HepG2 (cell line): ENCODE results near the gene CCDC117. TPM values are rescaled to one million over a fixed set of nuclear protein-coding genes. Genes with fewer than 3 reads are reported as not detected.

Source experiments
- AGO2 ChIP-seq: fragments of 200-400 bp; formaldehyde crosslinking; optimal IDR thresholded peaks from 2 replicates; pipeline ENCODE3; 2017; ENCODE audit warnings: mild to moderate bottlenecking, low read depth, low read length, moderate library complexity
- ATF1 ChIP-seq: IDR thresholded peaks from 2 replicates; pipeline ENCODE4 v1.6.1; 2016; ENCODE audit warnings: mild to moderate bottlenecking, control low read depth
- BORCS8-MEF2B ChIP-seq: sonication (generic); formaldehyde crosslinking; IDR thresholded peaks from 2 replicates; pipeline ENCODE4 v1.8.0; 2022; ENCODE audit warnings: mild to moderate bottlenecking, missing genetic modification reagents
- CC2D1A ChIP-seq: sonication (generic); formaldehyde crosslinking; IDR thresholded peaks from 2 replicates; pipeline ENCODE4 v1.8.1; 2023; ENCODE audit warnings: mild to moderate bottlenecking, missing genetic modification reagents
- FOXO1 ChIP-seq: sonication (generic); formaldehyde crosslinking; IDR thresholded peaks from 2 replicates; pipeline ENCODE4 v1.4.0; 2020; ENCODE audit warnings: missing genetic modification reagents
- GABPB1 ChIP-seq: IDR thresholded peaks from 2 replicates; pipeline ENCODE4 v1.6.1; 2016; ENCODE audit warnings: mild to moderate bottlenecking, missing genetic modification reagents, moderate library complexity, missing compliant biosample characterization
- HNRNPLL ChIP-seq: fragments of 200-400 bp; formaldehyde crosslinking; IDR thresholded peaks from 2 replicates; pipeline ENCODE4 v1.6.1; 2017; ENCODE audit warnings: mild to moderate bottlenecking, low read depth, low read length; ENCODE audit not compliant: poor library complexity, severe bottlenecking
- KMT2A ChIP-seq: sonication (generic); formaldehyde crosslinking; IDR thresholded peaks from 2 replicates; pipeline ENCODE4 v1.4.0; 2020; ENCODE audit warnings: missing genetic modification reagents
- MXI1 ChIP-seq: IDR thresholded peaks from 3 replicates; pipeline ENCODE4 v1.6.1; 2012; ENCODE audit warnings: low read depth, low read length, inconsistent platforms, borderline replicate concordance
- NCOR1 ChIP-seq: fragments of 200-600 bp; sonication (generic); IDR thresholded peaks from 2 replicates; pipeline ENCODE4 v1.7.0; 2017; ENCODE audit warnings: antibody characterized with exemption, low read length, borderline replicate concordance
- NFIC ChIP-seq: IDR thresholded peaks from 2 replicates; pipeline ENCODE4 v1.6.1; 2012; ENCODE audit warnings: mild to moderate bottlenecking, low read length, inconsistent platforms
- NR2F2 ChIP-seq: IDR thresholded peaks from 2 replicates; pipeline ENCODE4 v1.6.1; 2012; ENCODE audit warnings: low read depth, inconsistent platforms, borderline replicate concordance
- RARA ChIP-seq: IDR thresholded peaks from 2 replicates; pipeline ENCODE4 v1.6.1; 2016; ENCODE audit warnings: missing genetic modification reagents, missing compliant biosample characterization
- RBAK ChIP-seq: sonication (generic); formaldehyde crosslinking; IDR thresholded peaks from 2 replicates; pipeline ENCODE4 v1.5.1; 2020; ENCODE audit warnings: mild to moderate bottlenecking, missing genetic modification reagents
- RELA ChIP-seq: sonication (generic); formaldehyde crosslinking; IDR thresholded peaks from 2 replicates; pipeline ENCODE4 v1.4.0; 2020; ENCODE audit warnings: missing genetic modification reagents
- SOX5 ChIP-seq: IDR thresholded peaks from 2 replicates; pipeline ENCODE4 v1.6.1; 2016; ENCODE audit warnings: borderline replicate concordance
- TBP ChIP-seq: sonication (generic); formaldehyde crosslinking; IDR thresholded peaks from 2 replicates; pipeline ENCODE4 v1.5.0; 2020; ENCODE audit warnings: missing genetic modification reagents
- TBX2 ChIP-seq: sonication (generic); formaldehyde crosslinking; IDR thresholded peaks from 2 replicates; pipeline ENCODE4 v1.5.0; 2020; ENCODE audit warnings: missing genetic modification reagents, mild to moderate bottlenecking, borderline replicate concordance
- THRA ChIP-seq: sonication (generic); formaldehyde crosslinking; IDR thresholded peaks from 2 replicates; pipeline ENCODE4 v1.4.0; 2020; ENCODE audit warnings: missing genetic modification reagents, borderline replicate concordance
- ZNF232 ChIP-seq: sonication (generic); formaldehyde crosslinking; IDR thresholded peaks from 2 replicates; pipeline ENCODE4 v1.4.0; 2020; ENCODE audit warnings: missing genetic modification reagents, borderline replicate concordance
- ZNF335 ChIP-seq: sonication (generic); formaldehyde crosslinking; IDR thresholded peaks from 2 replicates; pipeline ENCODE4 v1.4.0; 2020; ENCODE audit warnings: missing genetic modification reagents
- ZNF614 ChIP-seq: IDR thresholded peaks from 2 replicates; pipeline ENCODE4 v1.6.1; 2018; ENCODE audit warnings: missing biosample characterization, missing genetic modification reagents, inconsistent platforms, borderline replicate concordance
- polyA plus RNA-seq, 8 experiments: library from polyadenylated mRNA; depleted of rRNA in 3 of 8; stranded (reverse) in 7 of 8; unstranded in 1 of 8; fragments of >200 nt; fragmentation: Illumina TruSeq in 4 of 8; extraction: Trizol in 4 of 8; gene quantifications; 2 replicates each; pipeline versions ENCODE4 v1.2.1 to v1.2.3, GENCODE V29; 2011 to 2016; ENCODE audit warnings: low read depth in 4 of 8, missing spikeins in 1 of 8, mixed read lengths in 1 of 8; ENCODE audit not compliant: insufficient read depth in 1 of 8
- total RNA-seq, 5 experiments: library from RNA; depleted of rRNA; stranded (reverse); fragments of >200 nt; fragmentation: Illumina TruSeq; extraction: Trizol; gene quantifications; 2 replicates each; pipeline ENCODE4 v1.2.3, GENCODE V29; 2016; ENCODE audit warnings: low read depth in 1 of 5
- TF ChIP-seq, protein P1 (sequence below): sonication (generic); formaldehyde crosslinking; IDR thresholded peaks from 2 replicates; pipeline ENCODE4 v1.8.0; 2022; ENCODE audit warnings: mild to moderate bottlenecking, missing genetic modification reagents, borderline replicate concordance
- TF ChIP-seq, protein P2 (sequence below): sonication (generic); formaldehyde crosslinking; IDR thresholded peaks from 2 replicates; pipeline ENCODE4 v1.8.0; 2022; ENCODE audit warnings: missing genetic modification reagents, mild to moderate bottlenecking, moderate library complexity, borderline replicate concordance
- TF ChIP-seq, protein P3 (sequence below): IDR thresholded peaks from 2 replicates; pipeline ENCODE4 v1.6.1; 2016; ENCODE audit warnings: missing compliant biosample characterization, missing genetic modification reagents, borderline replicate concordance

Gene CCDC117
- total and polyA plus RNA-seq, 2 of the 13 experiments (the other 11 are each of a cell fraction or from before 2014, with no cell fraction given), result 12.6 to 34.2 TPM

GRCh38 chr22:28813772-28814518, 41.5 kb downstream of the CCDC117 start (continued):
- TF ChIP-seq RARA (CRISPR knock-in tag) (peak; percentile 96), GABPB1 (CRISPR knock-in tag) (peak; percentile 70), KMT2A (CRISPR knock-in tag) (no peak), TBP (no peak), MXI1 (peak; percentile 40; the same call in 1 of the 3 replicates), RBAK (CRISPR knock-in tag) (no peak), NR2F2 (peak; percentile 95), ZNF335 (CRISPR knock-in tag) (no peak), CC2D1A (CRISPR knock-in tag) (no peak), FOXO1 (CRISPR knock-in tag) (peak; percentile 95), NFIC (peak; percentile 89), SOX5 (CRISPR knock-in tag) (peak; percentile 87), ZNF614 (CRISPR knock-in tag) (peak; percentile 91; the same call in 1 of the 2 replicates), AGO2 (no peak), RELA (CRISPR knock-in tag) (no peak), HNRNPLL (no peak), TBX2 (CRISPR knock-in tag) (peak; percentile 94), ATF1 (CRISPR knock-in tag) (peak; percentile 68), NCOR1 (peak; percentile 78; the same call in 1 of the 2 replicates), THRA (CRISPR knock-in tag) (peak; percentile 96), ZNF232 (CRISPR knock-in tag) (peak; percentile 53; the same call in 1 of the 2 replicates), BORCS8-MEF2B (CRISPR knock-in tag) (0 out of 2 replicates have a peak, but pooled peaks have one; percentile 16)
- TF ChIP-seq, protein P1, sequence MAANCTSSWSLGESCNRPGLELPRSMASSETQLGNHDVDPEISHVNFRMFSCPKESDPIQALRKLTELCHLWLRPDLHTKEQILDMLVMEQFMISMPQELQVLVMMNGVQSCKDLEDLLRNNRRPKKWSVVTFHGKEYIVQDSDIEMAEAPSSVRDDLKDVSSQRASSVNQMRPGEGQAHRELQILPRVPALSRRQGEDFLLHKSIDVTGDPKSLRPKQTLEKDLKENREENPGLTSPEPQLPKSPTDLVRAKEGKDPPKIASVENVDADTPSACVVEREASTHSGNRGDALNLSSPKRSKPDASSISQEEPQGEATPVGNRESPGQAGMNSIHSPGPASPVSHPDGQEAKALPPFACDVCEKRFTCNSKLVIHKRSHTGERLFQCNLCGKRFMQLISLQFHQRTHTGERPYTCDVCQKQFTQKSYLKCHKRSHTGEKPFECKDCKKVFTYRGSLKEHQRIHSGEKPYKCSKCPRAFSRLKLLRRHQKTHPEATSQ (CRISPR knock-in tag), result 0 out of 2 replicates have a peak, but pooled peaks have one; percentile 47
- TF ChIP-seq, protein P2, sequence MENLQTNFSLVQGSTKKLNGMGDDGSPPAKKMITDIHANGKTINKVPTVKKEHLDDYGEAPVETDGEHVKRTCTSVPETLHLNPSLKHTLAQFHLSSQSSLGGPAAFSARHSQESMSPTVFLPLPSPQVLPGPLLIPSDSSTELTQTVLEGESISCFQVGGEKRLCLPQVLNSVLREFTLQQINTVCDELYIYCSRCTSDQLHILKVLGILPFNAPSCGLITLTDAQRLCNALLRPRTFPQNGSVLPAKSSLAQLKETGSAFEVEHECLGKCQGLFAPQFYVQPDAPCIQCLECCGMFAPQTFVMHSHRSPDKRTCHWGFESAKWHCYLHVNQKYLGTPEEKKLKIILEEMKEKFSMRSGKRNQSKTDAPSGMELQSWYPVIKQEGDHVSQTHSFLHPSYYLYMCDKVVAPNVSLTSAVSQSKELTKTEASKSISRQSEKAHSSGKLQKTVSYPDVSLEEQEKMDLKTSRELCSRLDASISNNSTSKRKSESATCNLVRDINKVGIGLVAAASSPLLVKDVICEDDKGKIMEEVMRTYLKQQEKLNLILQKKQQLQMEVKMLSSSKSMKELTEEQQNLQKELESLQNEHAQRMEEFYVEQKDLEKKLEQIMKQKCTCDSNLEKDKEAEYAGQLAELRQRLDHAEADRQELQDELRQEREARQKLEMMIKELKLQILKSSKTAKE (CRISPR knock-in tag), result peak; percentile 78
- TF ChIP-seq, protein P3, sequence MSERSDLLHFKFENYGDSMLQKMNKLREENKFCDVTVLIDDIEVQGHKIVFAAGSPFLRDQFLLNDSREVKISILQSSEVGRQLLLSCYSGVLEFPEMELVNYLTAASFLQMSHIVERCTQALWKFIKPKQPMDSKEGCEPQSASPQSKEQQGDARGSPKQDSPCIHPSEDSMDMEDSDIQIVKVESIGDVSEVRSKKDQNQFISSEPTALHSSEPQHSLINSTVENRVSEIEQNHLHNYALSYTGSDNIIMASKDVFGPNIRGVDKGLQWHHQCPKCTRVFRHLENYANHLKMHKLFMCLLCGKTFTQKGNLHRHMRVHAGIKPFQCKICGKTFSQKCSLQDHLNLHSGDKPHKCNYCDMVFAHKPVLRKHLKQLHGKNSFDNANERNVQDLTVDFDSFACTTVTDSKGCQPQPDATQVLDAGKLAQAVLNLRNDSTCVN (CRISPR knock-in tag), result peak; percentile 57; the same call in 1 of the 2 replicates
